CD4-positive, alpha-beta memory T cell (primary cell): ENCODE measurements around the gene CIDEA. TPM values are rescaled to one million over a fixed set of nuclear protein-coding genes. Genes with fewer than 3 reads are reported as not detected.

Experiments
- CTCF ChIA-PET: fragments of 350-600 bp; sonication (Branson Sonifier 250); formaldehyde crosslinking; loops from one replicate; lab custom pipeline; 2021; ENCODE audit warnings: inconsistent platforms; ENCODE audit not compliant: partially characterized antibody; lab: Charles Lee
- POLR2A ChIA-PET: fragments of 350-600 bp; sonication (Branson Sonifier 250); formaldehyde crosslinking; loops from one replicate; lab custom pipeline; 2021; ENCODE audit not compliant: partially characterized antibody; lab: Charles Lee
- DNase-seq, 5 donors: peaks; one replicate each; pipeline versions ENCODE4 v3.0.0 to v3.0.0-alpha.2; 2020 to 2022; ENCODE audit warnings: mixed read lengths in 1 of 5
- H3K27ac ChIP-seq: one replicate; pipeline ENCODE4 v1.7.0; 2013; ENCODE audit warnings: low read depth, low read length
- H3K27me3 ChIP-seq: 2 replicates; pipeline ENCODE4 v1.7.0; 2013; ENCODE audit warnings: mild to moderate bottlenecking, low read length, moderate library complexity; ENCODE audit not compliant: insufficient read depth
- H3K36me3 ChIP-seq: 2 replicates; pipeline ENCODE4 v1.7.0; 2013; ENCODE audit warnings: mild to moderate bottlenecking, low read length, moderate library complexity; ENCODE audit not compliant: insufficient read depth
- H3K4me1 ChIP-seq: 2 replicates; pipeline ENCODE4 v1.7.0; 2013; ENCODE audit warnings: mild to moderate bottlenecking, low read length, moderate library complexity; ENCODE audit not compliant: insufficient read depth
- H3K4me3 ChIP-seq, 2 donors: one replicate each; pipeline ENCODE4 v1.7.0; 2013; ENCODE audit warnings: low read length in 2 of 2, mild to moderate bottlenecking in 1 of 2
- H3K9me3 ChIP-seq, 2 donors: one replicate each; pipeline ENCODE4 v1.7.0; 2013; ENCODE audit warnings: low read length in 2 of 2, control low read depth in 1 of 2; ENCODE audit not compliant: control insufficient read depth in 1 of 2
- H3K27ac Mint-ChIP-seq, 7 donors: one replicate each; pipeline ENCODE4 v1.8.0; 2020 to 2021; ENCODE audit warnings: mixed read lengths in 7 of 7, mild to moderate bottlenecking in 6 of 7, inconsistent platforms in 3 of 7, moderate library complexity in 3 of 7
- H3K27me3 Mint-ChIP-seq, 2 donors: one replicate each; pipeline ENCODE4 v1.8.0; 2020 to 2021; ENCODE audit warnings: mixed read lengths in 2 of 2
- H3K36me3 Mint-ChIP-seq, 2 donors: one replicate each; pipeline ENCODE4 v1.8.0; 2020 to 2021; ENCODE audit warnings: mixed read lengths in 2 of 2, inconsistent platforms in 1 of 2, mild to moderate bottlenecking in 1 of 2
- H3K4me1 Mint-ChIP-seq, 4 donors: one replicate each; pipeline ENCODE4 v1.8.0; 2020 to 2021; ENCODE audit warnings: mixed read lengths in 4 of 4, mild to moderate bottlenecking in 1 of 4
- H3K4me3 Mint-ChIP-seq, 8 donors: one replicate each; pipeline ENCODE4 v1.8.0; 2020 to 2021; ENCODE audit warnings: mixed read lengths in 8 of 8, mild to moderate bottlenecking in 7 of 8, moderate library complexity in 6 of 8, inconsistent platforms in 3 of 8
- H3K9me3 Mint-ChIP-seq, 8 donors: one replicate each; pipeline ENCODE4 v1.8.0; 2020 to 2021; ENCODE audit warnings: mixed read lengths in 8 of 8, mild to moderate bottlenecking in 5 of 8, inconsistent platforms in 3 of 8, moderate library complexity in 1 of 8
- intact Hi-C: fragments of 100-400 bp; cut with micrococcal nuclease; formaldehyde crosslinking; loops from one replicate; pipeline ENCODE4 v1.15.1; 2023
- polyA plus RNA-seq, 2 donors: library from polyadenylated mRNA; unstranded; fragments of 300-500 nt; fragmentation: Illumina TruSeq; gene quantifications; one replicate each; pipeline ENCODE4 v1.2.3, GENCODE V29; 2021
- total RNA-seq, 2 experiments: library from RNA; stranded (reverse); gene quantifications; one replicate each; pipeline ENCODE4 v1.2.3, GENCODE V29; 2021

CIDEA gene
- total and polyA plus RNA-seq, 4 experiments from 2014 or later, result not detected

- Mint-ChIP-seq H3K4me1 (peaks cover 0 to 8% (median under 1%) of the 10 kb centered on the region in 4 donors), H3K4me3 (no peak overlapping the region), H3K27me3 (peaks cover 12 to 20% of the 10 kb centered on the region in 2 donors), H3K9me3 (no peaks in the 10 kb centered on the region), H3K36me3 (no peaks in the 10 kb centered on the region), H3K27ac (no peak overlapping the region)
- intact Hi-C loops, result no loop called here
- no peak overlapping the region for H3K27ac ChIP-seq
- H3K4me1 ChIP-seq, result no peaks in the 10 kb centered on the region
- no peak overlapping the region for H3K4me3 ChIP-seq
- peaks cover 4% of the 10 kb centered on the region for H3K27me3 ChIP-seq
- ChIA-PET POLR2A (no interaction called here), CTCF (interaction anchor here (1.4 kb wide), 1 partner anchor 12 kb away, joined by 3 read pairs; no protein-coding TSS in a partner anchor)
- no peaks in the 10 kb centered on the region for H3K36me3 ChIP-seq
- no peaks in the 10 kb centered on the region for H3K9me3 ChIP-seq
- DNase-seq, result no peak
Observed at GRCh38 chr18:12283666-12284065, 29.5 kb downstream of the CIDEA start.

- peaks cover 8% of the 10 kb centered on the region for H3K27me3 ChIP-seq
- Mint-ChIP-seq H3K9me3 (no peaks in the 10 kb centered on the region), H3K36me3 (no peaks in the 10 kb centered on the region), H3K27ac (no peak overlapping the region), H3K4me1 (peaks cover 0 to 4% (median under 1%) of the 10 kb centered on the region in 4 donors), H3K4me3 (no peak overlapping the region), H3K27me3 (peaks cover 22 to 32% of the 10 kb centered on the region in 2 donors)
- CTCF ChIA-PET, result interaction anchor here (2.8 kb wide), 1 partner anchor 15 kb away, joined by 8 read pairs; no protein-coding TSS in a partner anchor
- no peaks in the 10 kb centered on the region for H3K9me3 ChIP-seq
- no peaks in the 10 kb centered on the region for H3K36me3 ChIP-seq
- no peak overlapping the region for H3K4me3 ChIP-seq
- intact Hi-C loops, result no loop called here
- DNase-seq, result no peak
- H3K27ac ChIP-seq, result no peak overlapping the region
- POLR2A ChIA-PET, result no interaction called here
- H3K4me1 ChIP-seq, result no peaks in the 10 kb centered on the region
Observed at GRCh38 chr18:12287131-12287681, 33.0 kb downstream of the CIDEA start.

GRCh38 chr18:12287684-12288402 lies 33.7 kb downstream of the CIDEA start:
- H3K27ac Mint-ChIP-seq, result no peak overlapping the region
- no peaks in the 10 kb centered on the region for H3K9me3 Mint-ChIP-seq
- CTCF ChIA-PET, result interaction anchor here (2.8 kb wide), 1 partner anchor 16 kb away, joined by 8 read pairs; no protein-coding TSS in a partner anchor
- no peaks in the 10 kb centered on the region for H3K36me3 ChIP-seq
- POLR2A ChIA-PET, result no interaction called here
- no peaks in the 10 kb centered on the region for H3K9me3 ChIP-seq
- no peak for DNase-seq
- peaks cover 8% of the 10 kb centered on the region for H3K27me3 ChIP-seq
- no peak overlapping the region for H3K4me3 Mint-ChIP-seq
- intact Hi-C loops, result no loop called here
- no peaks in the 10 kb centered on the region for H3K36me3 Mint-ChIP-seq
- no peak overlapping the region for H3K27ac ChIP-seq
- peaks cover 0 to 4% (median under 1%) of the 10 kb centered on the region in 4 donors for H3K4me1 Mint-ChIP-seq
- no peaks in the 10 kb centered on the region for H3K4me1 ChIP-seq
- no peak overlapping the region for H3K4me3 ChIP-seq
- peaks cover 24 to 32% of the 10 kb centered on the region in 2 donors for H3K27me3 Mint-ChIP-seq

- ChIA-PET CTCF (interaction anchor here (2.8 kb wide), 1 partner anchor 16 kb away, joined by 8 read pairs; no protein-coding TSS in a partner anchor), POLR2A (no interaction called here)
- Mint-ChIP-seq H3K9me3 (no peaks in the 10 kb centered on the region), H3K27me3 (peaks cover 28 to 31% of the 10 kb centered on the region in 2 donors), H3K4me1 (peaks cover 0 to 4% (median under 1%) of the 10 kb centered on the region in 4 donors), H3K4me3 (no peak overlapping the region), H3K36me3 (no peaks in the 10 kb centered on the region), H3K27ac (no peak overlapping the region)
- no peak for DNase-seq
- H3K27me3 ChIP-seq, result peaks cover 8% of the 10 kb centered on the region
- no peaks in the 10 kb centered on the region for H3K9me3 ChIP-seq
- no peak overlapping the region for H3K4me3 ChIP-seq
- H3K36me3 ChIP-seq, result no peaks in the 10 kb centered on the region
- intact Hi-C loops, result no loop called here
- H3K4me1 ChIP-seq, result no peaks in the 10 kb centered on the region
- no peak overlapping the region for H3K27ac ChIP-seq
Observed at GRCh38 chr18:12288403-12288755, 34.2 kb downstream of the CIDEA start.

- H3K27ac ChIP-seq, result no peak overlapping the region
- Mint-ChIP-seq H3K36me3 (no peaks in the 10 kb centered on the region), H3K9me3 (no peaks in the 10 kb centered on the region), H3K27me3 (peaks cover 22 to 24% of the 10 kb centered on the region in 2 donors), H3K4me3 (no peak overlapping the region), H3K4me1 (peaks cover 0 to 4% (median under 1%) of the 10 kb centered on the region in 4 donors), H3K27ac (no peak overlapping the region)
- no peak for DNase-seq
- no peak overlapping the region for H3K4me3 ChIP-seq
- intact Hi-C loops, result no loop called here
- no peaks in the 10 kb centered on the region for H3K9me3 ChIP-seq
- peaks cover 8% of the 10 kb centered on the region for H3K27me3 ChIP-seq
- CTCF ChIA-PET, result no interaction called here
- H3K36me3 ChIP-seq, result no peaks in the 10 kb centered on the region
- POLR2A ChIA-PET, result no interaction called here
- H3K4me1 ChIP-seq, result no peaks in the 10 kb centered on the region
Observed at GRCh38 chr18:12290086-12290485, 35.9 kb downstream of the CIDEA start.

- H3K36me3 Mint-ChIP-seq, result no peaks in the 10 kb centered on the region
Observed at GRCh38 chr18:12291161-12291560, 37.0 kb downstream of the CIDEA start.

GRCh38 chr18:12291690-12292089 lies 37.5 kb downstream of the CIDEA start:
- no peak for DNase-seq
- H3K4me1 Mint-ChIP-seq, result peaks cover 0 to 4% (median under 1%) of the 10 kb centered on the region in 4 donors
- Histone ChIP-seq H3K27ac (no peak overlapping the region), H3K27me3 (peaks cover 8% of the 10 kb centered on the region), H3K9me3 (no peaks in the 10 kb centered on the region), H3K4me3 (no peak overlapping the region), H3K36me3 (no peaks in the 10 kb centered on the region), H3K4me1 (no peaks in the 10 kb centered on the region)
- intact Hi-C loops, result no loop called here
- H3K36me3 Mint-ChIP-seq, result no peaks in the 10 kb centered on the region
- no peak overlapping the region for H3K27ac Mint-ChIP-seq
- POLR2A ChIA-PET, result no interaction called here
- CTCF ChIA-PET, result no interaction called here
- no peaks in the 10 kb centered on the region for H3K9me3 Mint-ChIP-seq
- peaks cover 22% of the 10 kb centered on the region in 2 donors for H3K27me3 Mint-ChIP-seq
- no peak overlapping the region for H3K4me3 Mint-ChIP-seq

More at GRCh38 chr18:12291161-12291560, 37.0 kb downstream of the CIDEA start:
- POLR2A ChIA-PET, result no interaction called here
- H3K9me3 Mint-ChIP-seq, result no peaks in the 10 kb centered on the region
- H3K4me3 ChIP-seq, result no peak overlapping the region
- no peaks in the 10 kb centered on the region for H3K4me1 ChIP-seq
- DNase-seq, result no peak
- H3K9me3 ChIP-seq, result no peaks in the 10 kb centered on the region
- no peak overlapping the region for H3K27ac Mint-ChIP-seq
- no peak overlapping the region for H3K27ac ChIP-seq
- H3K36me3 ChIP-seq, result no peaks in the 10 kb centered on the region
- H3K27me3 ChIP-seq, result peaks cover 8% of the 10 kb centered on the region
- peaks cover 0 to 4% (median under 1%) of the 10 kb centered on the region in 4 donors for H3K4me1 Mint-ChIP-seq
- intact Hi-C loops, result no loop called here
- H3K4me3 Mint-ChIP-seq, result no peak overlapping the region
- H3K27me3 Mint-ChIP-seq, result peaks cover 21 to 22% of the 10 kb centered on the region in 2 donors
- CTCF ChIA-PET, result no interaction called here
